DMS 273 (cell line): Measurements from ENCODE around the gene PPP1CA.

Source experiments
- DNase-seq: peaks from one replicate; lab custom pipeline; 2025; ENCODE audit not compliant: unreplicated experiment; lab: John Stamatoyannopoulos, UW

The PPP1CA gene

DNA sequence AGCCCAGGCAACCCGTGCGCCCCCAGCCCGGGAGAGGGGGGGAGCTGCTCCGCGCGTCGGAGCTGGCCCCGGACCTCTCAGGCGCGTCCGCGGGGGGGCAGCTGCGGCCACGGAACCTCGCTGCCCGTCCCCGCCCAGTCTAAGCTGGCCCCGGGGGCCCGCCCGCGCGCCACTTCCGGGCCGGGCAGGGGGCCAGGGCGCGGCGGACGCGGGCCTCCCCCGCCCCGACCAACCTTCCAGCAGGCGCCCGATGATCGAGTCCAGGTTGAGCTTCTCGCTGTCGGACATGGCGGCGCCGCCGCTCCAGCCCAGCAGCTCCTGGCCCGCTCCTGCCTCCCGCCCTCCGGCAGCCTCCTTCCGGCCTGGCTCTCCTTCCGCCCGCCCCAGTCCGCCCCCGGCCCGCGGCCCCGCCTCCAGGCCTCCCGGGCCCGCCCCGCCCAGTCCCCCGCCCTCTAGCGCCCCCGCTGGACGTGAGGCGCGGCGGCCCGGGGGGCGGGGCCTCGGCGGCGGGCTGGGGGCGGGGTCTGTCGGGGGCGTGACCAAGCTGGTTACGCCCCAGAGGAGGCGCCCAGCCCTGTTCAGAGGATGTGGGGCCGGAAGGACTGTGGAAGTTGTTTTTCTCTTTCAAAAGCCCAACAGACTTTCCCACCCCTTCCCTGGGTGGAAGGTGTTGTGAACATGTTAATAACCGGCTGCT lies at the start of gene PPP1CA:
Gene PPP1CA (minus strand): TSS at position 364 of the 697 bp plus-strand sequence. CDS start 76 bp downstream, at position 288.
- peak; percentile 91 for DNase-seq

DNA sequence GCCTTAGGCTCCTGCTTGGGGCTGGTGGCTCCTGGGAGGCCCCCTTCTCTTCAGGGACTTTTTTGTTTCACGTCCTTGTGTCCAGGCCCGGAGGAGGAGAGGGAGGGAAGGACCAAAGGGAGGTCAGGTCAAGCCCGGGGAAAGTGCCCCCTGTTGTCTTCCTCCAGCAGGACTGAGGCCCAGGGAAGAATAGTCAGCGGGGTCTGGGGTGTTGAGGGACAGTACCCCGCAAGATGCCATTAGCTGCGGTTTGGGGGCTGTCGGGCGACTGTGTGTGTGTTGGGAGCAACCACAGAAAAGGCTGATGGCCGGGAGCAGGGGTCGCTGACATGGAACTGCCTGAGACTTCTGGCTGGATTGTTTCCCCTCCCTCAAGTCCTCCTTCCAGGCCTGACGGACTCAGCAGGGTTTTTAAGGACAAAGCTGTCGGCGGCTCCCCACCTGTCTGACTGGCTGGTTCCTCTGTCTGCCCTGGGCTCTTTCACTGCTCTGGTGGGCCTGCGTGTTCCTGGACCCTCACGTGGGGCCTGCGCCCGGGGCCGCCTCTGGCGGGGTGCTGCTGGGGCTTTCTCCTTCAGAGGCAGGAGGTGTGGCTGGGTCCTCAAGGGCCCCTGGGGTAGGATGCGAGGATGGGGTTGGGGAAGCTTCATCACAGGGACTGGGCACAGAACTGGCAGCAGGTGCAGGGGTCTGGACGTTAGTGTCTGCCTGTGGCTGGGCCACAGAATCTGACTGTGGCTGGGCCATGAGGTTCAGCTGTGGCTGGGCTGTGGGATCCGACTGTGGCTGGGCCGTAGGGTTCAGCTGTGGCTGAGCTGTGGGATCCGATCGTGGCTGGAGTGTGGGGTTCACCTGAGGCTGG lies 49.4 kb upstream of the PPP1CA start:
- DNase-seq, result no peak

DNA sequence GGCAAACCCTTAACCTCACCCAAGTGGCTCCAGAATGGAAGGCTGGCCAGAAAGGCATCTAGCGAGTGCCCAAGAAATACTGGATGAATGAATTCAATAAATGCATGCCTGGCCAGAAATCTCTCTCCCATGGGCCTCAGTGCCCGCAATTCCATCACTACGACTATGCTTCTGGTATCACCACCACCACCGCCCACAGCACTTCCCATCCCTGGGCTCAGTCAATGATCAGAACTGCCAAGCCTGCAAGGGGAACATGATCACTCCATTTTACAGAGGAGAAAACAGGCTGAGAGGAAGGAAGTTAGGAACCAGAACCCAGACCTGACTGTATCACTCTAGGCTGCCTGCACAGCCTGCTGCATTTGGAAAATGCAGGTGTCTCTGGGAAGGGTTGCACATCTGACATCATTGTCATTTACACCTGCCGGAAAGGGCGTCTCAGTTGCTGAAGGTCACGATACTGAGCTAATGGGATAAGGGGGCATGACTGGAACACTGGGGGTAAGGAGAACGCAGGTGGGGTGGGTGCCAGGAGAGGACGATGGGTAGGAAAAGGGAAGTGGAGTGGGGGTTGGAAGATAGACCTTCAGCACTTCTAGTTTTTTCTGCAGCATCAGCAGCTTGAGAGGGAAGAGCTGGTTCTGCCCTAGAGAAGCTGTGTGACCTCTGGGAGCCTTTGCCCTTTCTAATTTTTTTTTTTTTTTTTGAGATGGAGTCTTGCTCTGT lies 47.6 kb upstream of the PPP1CA start:
- DNase-seq, result no peak

DNA sequence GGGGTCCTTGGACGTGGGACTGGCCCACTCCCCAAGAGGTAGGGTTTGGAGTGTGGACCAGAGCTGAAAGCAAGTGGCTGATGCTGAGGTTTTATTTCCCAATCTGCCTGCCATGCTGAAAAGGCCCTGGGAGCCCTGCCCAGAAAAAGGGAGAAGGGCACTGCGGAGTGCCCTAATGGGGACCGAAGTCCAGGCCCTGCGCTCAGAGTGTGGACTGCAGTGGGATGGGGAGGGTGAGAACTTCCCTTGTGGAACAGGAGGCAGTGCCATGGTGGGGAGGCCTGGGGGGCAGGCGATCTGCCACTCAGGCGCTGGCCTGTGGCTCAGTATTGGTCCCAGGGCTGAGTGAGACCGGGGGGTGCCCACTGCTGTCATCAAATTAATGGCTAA lies 46.6 kb upstream of the PPP1CA start:
- DNase-seq, result no peak

DNA sequence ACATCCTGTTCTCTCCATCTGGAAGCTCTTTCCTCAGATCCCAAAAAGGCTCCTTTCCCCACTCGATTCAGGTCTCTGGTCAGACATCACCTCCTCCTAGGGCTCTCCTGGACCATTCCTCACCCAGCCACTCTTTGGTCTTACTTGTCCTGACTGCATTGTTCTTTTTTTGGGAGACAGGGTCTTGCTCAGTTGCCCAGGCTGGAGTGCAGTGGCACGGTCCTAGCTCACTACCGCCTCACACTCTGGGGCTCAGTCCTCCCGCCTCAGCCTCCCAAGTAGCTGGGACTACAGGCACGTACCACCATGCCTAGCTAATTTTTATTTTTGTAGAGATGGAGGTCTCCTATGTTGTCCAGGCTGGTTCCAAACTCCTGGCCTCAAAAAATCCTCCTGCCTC lies 43.9 kb upstream of the PPP1CA start:
- no peak for DNase-seq

DNA sequence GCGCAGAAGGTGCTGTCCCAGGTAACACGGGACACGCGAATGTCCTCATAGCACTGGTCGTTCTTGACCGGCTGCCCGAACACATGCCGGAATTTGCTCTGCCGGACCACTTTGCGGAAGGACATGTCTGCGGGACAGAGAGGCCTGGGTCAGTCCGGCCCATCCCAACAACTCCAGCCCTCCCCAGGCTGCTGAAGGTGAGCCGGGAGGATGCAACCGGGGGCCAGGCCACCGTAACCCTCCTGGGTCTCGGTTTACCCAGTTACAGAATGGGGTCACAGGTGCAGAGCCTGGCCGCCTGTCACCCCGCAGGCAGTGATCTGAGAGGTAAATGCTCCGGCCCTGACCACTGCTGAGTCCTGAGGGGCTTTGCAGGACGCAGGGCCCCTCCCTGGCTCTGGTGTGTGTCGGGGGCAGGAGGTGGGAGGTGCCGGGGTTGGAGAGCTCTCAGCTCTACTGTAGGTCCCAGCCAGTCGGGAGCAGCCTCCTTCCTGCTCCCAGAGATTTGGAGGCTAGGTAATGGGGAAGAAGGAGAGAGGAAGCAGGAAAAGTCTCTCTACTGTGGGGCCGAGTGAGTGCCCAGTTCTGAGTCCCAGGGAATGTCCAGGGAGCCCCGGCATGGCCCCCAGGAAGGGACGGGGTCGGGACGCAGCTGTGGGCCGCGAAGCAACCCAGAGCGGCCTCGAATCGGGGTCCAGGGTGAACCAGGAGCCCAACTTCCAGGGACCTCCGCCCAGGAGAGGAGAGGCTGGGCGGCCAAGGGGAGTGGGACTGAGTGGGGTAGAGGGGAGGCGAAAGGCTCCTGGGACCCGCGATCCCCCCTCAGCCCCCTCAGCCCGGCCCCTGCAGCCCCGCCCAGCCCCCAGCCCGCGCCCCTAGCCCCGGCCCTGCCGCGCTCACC lies 41.1 kb upstream of the PPP1CA start:
- no peak for DNase-seq

DNA sequence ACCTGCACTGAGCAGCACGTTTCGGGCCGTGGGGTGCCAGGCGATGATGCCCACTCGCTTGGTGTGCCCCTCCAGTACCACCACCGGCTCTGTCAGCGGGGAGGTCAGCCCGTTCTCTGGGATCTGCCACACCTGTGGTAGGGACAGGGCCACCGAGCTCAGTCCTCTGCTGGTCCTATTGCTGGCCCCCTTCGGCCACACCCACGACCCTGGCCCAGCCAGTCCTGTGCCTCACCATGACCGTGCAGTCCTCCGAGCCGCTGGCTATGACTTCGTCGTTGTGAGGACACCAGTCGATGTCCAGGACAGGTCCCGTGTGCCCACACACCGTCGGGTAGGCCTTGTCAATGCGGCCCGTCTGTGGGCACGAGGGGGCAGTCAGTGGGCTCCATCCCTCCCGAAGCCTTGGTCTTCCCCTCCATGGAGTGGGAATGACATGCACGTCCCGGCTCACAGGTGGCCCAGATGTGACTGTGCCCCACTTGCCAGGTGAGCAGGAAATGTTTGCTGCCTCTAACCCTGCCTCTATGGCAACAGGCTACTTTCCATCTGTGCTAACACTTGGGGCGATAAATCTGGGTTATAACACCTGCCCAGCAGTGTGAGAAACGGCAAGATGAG lies 40.2 kb upstream of the PPP1CA start:
- no peak for DNase-seq

DNA sequence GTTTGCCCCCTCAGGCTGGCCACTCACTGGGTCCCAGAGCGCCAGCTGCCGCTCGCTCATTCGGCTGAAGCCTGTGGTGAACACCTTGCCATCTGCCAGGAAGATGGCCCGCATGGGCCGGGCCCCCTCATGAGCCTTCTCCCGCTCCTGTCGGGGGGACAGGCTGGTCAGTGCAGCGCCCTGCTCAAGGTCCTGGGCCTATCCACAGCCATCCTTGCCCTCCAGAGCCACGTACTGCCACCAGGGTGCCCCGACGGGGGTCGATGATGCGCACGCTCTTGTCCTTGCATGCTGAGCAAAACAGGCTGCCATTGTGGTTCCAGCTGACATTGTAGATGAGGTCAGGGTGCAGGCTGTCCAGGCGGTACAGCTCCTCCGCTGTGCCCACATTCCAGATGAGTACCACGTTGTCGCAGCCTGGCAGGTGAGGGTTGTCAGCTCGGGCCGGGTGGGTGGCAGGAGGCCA lies 39.5 kb upstream of the PPP1CA start:
- DNase-seq, result peak; percentile 33

DNA sequence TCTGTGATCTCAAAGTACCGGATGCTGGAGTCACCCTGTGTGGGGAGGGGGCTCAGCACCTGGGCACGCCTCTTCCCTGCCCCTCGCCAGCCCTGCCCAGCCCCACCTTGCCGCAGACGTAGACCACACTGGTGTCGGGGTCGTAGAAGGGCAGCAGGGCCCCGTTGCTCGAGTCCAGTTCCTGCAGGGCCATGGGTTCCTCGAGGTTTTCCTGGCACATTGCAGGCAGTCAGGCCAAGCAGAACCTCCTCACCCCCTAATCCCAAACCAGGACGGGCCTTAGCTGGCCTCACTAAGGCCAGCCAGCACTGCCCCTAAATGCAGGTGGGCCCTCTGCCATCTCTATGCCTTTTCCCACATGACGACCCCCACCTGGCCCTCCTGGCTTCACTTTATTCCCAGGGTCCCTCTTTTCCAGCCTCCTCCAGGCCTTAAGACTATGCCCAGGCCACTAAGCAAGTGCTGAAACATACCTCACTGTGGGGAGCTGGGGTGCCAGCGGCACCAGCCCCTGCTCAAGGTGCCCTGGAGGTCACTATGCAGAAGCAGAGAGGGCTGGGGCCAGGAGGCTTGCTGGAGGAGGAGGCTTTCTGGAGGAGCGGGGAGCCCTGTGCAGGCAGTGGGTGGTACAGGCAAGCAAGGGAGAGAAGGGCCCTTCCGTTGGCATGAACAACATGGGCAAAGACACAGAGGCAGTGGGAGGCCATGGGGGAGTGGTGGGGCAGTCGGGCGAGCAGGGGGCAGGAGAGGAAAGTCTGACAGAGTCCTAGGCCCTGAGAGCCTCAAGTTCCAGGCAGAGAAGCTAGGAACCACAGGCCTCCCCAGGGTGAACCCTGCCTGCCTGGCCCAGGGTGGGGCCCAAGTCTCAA lies 38.8 kb upstream of the PPP1CA start:
- DNase-seq, result no peak

DNA sequence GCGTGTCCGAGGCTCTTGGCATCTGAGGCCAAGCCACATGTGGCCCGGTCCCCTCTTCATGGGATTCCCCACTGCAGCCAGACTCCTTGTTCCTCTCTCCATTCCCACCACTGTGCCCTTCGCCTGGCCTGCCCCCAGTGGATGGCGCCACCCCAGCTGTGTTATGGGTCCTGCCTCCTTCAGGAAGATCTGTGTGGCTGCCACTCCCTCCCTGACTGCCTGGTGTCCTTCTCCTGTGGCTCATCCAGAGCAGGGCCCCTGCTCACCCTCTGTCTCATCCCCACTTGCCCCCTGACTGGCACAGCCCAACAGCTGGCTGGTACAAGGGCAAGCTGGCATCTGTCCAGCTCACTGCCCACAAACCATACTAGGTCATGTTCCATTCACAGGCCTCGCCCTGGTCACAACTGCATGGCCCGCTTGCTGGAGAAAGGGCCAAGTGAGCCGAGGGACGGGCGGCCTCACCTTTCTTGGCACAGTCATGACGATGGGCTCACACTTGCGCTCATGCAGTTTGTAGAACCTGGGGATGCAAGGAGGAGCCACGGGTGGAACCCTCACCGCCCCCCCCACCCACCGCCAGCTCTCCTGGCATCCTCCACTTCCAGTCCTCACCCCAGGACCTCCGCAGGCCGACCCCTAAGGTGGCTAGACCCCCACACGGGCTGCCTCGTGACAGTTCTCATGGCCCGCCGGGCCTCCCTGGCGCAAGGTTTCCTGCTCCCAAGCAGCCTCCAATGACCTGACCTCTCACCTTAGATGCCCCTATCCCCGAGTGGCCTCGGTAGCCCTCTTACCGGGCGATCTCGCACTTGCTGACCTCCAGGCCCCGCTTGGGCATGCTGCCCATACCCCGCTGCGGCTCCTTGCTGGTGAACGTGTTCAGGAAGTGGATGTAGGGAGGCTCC lies 37.9 kb upstream of the PPP1CA start:
- DNase-seq, result peak; percentile 66

DNA sequence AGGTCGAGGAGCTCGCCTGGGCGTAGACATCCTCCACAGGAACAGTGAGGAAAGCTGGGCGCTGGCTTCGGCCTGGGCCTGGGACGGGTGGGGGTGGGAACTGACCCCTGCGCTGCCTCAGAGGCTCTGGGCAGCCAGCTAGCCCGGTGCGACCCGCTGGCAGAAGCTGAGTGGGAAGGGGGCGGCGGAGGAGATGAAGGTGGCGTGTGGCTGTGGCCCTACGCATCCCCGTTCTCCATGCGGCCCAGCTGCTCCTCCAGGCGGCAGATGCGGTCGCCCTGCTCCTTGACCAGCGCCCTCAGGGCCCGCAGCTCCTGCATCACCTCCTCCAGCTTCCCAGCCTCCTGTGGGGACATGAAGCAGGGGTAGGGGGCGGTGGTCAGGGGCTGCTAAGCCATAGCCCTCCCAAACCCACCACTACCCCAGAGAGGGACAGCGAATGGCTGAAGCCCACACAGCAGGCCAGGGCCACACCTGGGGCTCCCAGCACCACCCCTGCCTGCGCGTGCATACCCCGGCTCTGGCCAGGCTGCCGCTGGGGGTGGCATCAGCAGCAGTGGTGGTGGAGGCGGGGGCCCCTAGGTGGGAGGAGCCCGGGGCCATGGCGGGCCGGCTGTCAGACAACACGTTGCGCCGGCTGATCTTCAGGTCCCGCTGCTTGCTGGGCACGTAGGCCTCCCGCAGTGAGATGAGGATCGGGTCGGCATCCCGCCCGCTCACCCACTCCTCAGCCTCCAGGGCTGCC lies 36.7 kb upstream of the PPP1CA start:
- no peak for DNase-seq

DNA sequence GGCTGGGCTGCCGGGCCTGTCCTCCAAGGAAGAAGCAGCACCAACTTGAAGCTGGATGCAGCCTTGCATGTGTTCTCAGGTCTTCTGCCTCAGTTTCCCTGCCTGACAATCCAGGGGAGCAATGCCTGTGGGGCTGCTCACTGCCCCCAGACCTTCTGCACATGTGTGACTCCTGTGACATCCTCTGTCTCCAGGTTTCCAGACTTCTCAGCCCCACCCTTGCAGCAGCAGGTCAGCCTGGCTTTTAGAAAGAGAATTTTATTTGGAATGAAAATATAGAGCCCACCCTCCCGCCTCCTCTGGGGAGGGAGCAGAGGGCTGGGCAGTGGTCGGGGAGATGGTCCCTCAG lies 36.1 kb upstream of the PPP1CA start:
- DNase-seq, result no peak

DNA sequence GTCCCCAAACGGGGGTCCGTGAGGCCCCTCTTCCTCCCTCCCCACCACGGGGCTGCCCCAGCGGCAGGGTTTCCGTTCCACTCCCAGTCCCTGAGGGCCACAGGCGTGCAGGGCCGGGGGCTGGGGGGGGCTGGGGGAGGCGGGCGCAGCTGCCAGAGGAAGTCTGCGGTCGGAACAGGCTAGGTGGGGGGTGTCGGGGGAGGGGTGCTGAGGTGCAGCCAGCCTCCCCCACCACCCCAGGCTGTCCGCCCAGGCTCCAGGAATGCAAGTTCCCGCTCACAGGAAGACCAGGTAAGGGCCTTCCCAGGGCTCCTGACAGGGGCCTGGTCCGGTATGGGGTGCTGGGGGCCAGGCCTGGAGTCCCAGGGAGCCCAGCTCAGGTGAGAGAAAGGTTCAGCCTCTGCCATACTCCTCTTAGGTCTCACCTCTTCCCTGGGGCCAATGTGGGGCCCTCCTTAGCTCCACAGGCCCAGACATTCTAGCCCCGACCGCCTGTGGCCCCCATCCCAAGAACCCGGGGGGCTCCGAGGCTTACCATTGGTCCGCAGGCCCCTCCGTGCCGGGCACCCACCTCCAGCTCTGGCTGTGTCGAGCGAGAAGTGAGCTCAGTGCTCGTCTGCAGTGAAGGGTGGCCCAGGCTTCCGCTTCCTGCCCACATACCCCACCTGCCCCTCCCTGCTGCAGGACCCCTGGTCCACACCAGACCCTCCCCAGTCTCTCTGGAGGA lies 35.6 kb upstream of the PPP1CA start, which contains the start of gene PTPRCAP:
Gene PTPRCAP (minus strand): TSS at position 601 of the 727 bp plus-strand sequence. CDS start 63 bp downstream, at position 538.
- no peak for DNase-seq

DNA sequence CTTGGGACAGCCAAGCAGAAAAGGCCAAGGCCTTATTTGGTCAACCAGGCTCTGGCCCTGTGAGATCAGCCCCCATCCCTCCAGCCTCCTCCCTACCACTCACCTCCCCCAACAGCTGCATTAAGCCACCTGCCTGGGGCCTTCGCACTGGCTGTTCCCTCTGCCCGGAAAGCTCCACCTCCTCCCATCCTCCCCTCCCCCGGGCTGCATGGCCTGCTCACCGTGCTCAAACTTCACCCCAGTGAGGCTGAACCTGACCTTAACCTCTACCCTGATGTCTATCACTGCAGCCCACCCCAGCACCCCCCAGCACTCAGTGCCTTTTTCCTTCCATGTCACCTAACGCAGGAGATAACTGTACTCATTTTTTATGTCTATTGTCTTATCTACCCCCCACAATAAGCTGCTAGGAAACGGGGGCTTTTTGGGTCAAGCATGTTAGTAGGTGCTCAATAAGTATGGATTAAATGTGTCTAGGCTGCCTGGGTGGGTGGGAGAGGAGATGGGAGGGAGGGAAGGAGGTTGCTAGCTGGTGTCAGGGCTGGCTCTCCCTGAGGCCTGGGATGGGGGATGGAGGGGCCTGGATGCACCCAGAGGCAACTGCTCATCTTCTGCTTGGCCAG lies 34.9 kb upstream of the PPP1CA start:
- peak; percentile 38 for DNase-seq

DNA sequence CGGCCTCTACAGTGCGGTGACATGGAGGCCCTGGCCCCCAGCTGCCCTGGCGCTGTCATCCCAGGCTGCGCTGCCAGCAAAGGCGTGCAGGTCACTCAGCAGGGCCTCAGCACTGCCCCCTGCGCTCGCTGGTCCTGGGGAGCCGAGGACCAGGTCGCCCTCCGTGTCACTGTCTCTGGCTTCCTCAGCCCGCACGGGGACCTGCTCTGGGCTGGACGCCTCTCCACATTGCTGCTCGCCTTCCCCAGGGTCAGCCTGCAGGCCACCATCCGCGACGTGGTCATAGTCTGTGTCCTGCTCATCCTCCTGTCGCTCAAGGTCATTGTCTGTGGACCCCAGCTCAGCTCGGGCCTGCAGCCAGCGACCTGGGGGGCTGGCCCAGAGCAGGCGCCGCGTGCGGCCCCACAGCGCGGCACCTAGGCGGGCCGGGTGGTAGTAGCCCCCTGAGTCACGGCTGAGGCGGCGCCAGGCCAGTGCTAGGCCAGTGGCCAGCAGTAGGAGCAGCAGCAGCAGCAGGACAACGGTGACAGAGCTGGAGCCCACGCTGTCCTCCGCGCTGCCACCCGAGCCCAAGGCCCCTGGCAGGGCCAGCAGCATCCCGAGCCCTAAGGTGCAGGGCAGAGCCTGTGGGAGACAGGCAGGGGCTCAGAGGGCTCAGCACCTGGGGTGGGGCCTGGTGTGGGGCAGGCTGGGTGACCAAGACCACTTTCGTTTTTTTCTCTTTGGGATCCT lies 34.2 kb upstream of the PPP1CA start:
- DNase-seq, result no peak
